ENCODE data around the gene ANKS4B. TPM values are rescaled to one million over a fixed set of nuclear protein-coding genes. Genes with fewer than 3 reads are reported as not detected.

Gene ANKS4B
- total RNA-seq, 4 donors from 2014 or later = not detected

- Histone ChIP-seq H3K27me3 (peaks cover 0 to 22% (median 0%) of the 10 kb centered on the region in 4 donors), H3K27ac (replicated peaks in 1 of 4) (no peak overlapping the region), H3K36me3 (no peaks in the 10 kb centered on the region), H3K4me1 (no peaks in the 10 kb centered on the region), H3K4me3 (no peak overlapping the region), H3K9me3 (no peaks in the 10 kb centered on the region)
- intact Hi-C loops (cut with DNase I) = no loop called here
- DNase-seq (ENCODE audit: extremely low spot score) = no peak
- WGBS = 66% methylated on average over 2 of the region's 2 CpGs
- TF ChIP-seq EP300 (IDR thresholded peaks at IDR 0.05) = no peak
- TF ChIP-seq CTCF (IDR thresholded peaks at IDR 0.05) = no peak
- TF ChIP-seq POLR2AphosphoS5 (IDR thresholded peaks at IDR 0.05) = no peak
- no peak for TF ChIP-seq POLR2A (IDR thresholded peaks at IDR 0.05; ENCODE audit: low read depth)
These were observed 5.1 kb upstream of the ANKS4B start for GRCh38 chr16:21228361-21228872.

- no peak overlapping the region for H3K4me3 ChIP-seq
- H3K27ac ChIP-seq (replicated peaks in 1 of 4) = no peak overlapping the region
- DNase-seq (ENCODE audit: extremely low spot score) = no peak
- TF ChIP-seq EP300 (IDR thresholded peaks at IDR 0.05) (no peak), POLR2A (IDR thresholded peaks at IDR 0.05; ENCODE audit: low read depth) (no peak), CTCF (IDR thresholded peaks at IDR 0.05) (no peak)
- H3K4me1 ChIP-seq = no peaks in the 10 kb centered on the region
- 92% methylated on average over 1 of the region's 1 CpG for WGBS
- no peaks in the 10 kb centered on the region for H3K36me3 ChIP-seq
- H3K27me3 ChIP-seq = peaks cover 0 to 20% (median 0%) of the 10 kb centered on the region in 4 donors
- H3K9me3 ChIP-seq = no peaks in the 10 kb centered on the region
- intact Hi-C loops (cut with DNase I) = no loop called here
These were observed 416 bp upstream of the ANKS4B start for GRCh38 chr16:21233045-21233520.

DNA sequence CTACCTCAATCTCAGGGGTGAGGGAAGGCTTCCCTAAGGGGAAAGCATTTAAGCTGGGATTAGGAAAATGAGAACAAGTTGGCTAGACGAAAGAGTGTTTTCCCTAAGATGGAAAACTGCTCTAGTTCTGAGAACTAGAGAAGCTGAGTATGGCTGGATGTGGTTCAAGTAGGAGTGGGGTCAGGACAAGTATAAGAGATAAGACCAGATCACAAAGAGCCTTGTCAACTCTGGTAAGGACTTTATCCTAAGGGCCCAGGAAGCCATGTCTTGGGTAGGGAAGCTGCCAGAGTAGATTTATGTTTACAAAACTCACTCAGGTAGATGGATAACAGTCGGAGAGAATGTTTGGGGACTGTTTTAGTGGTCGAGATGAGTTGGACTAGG is 1.7 kb downstream of the ANKS4B start:
- Histone ChIP-seq H3K27me3 (peaks cover 0 to 13% (median 0%) of the 10 kb centered on the region in 4 donors), H3K4me1 (no peaks in the 10 kb centered on the region), H3K4me3 (no peak overlapping the region), H3K27ac (replicated peaks in 1 of 4) (no peak overlapping the region), H3K36me3 (no peaks in the 10 kb centered on the region), H3K9me3 (no peaks in the 10 kb centered on the region)
- intact Hi-C loops (cut with DNase I) = no loop called here
- TF ChIP-seq CTCF (IDR thresholded peaks at IDR 0.05) (no peak), EP300 (IDR thresholded peaks at IDR 0.05) (no peak), POLR2AphosphoS5 (IDR thresholded peaks at IDR 0.05) (no peak), POLR2A (IDR thresholded peaks at IDR 0.05; ENCODE audit: low read depth) (no peak)
- no peak for DNase-seq (ENCODE audit: extremely low spot score)
- WGBS = 84% methylated on average over 3 of the region's 3 CpGs

DNA sequence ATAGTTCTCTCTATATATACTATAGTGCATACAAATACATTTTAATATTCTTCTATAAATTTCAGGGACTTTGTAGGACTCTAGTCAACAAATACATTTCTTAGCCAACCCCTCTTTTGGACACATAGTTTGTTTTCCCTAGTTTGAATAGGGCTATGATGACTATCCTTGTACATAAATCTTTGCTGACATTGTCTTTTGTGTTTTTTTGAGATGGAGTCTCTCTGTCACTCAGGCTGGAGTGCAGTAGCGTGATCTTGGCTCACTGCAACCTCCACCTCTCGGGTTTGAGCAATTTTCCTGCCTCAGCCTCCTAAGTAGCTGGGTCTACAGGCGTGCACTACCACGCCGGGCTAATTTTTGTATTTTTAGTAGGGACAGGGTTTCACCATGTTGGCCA is 3.3 kb downstream of the ANKS4B start:
- intact Hi-C loops (cut with DNase I) = no loop called here

More for the DNA sequence above, 3.3 kb downstream of the ANKS4B start:
- no peak overlapping the region for H3K4me3 ChIP-seq
- WGBS = 85% methylated on average over 5 of the region's 5 CpGs
- DNase-seq (ENCODE audit: extremely low spot score) = no peak
- H3K36me3 ChIP-seq = no peaks in the 10 kb centered on the region
- peaks cover 0 to 8% (median 0%) of the 10 kb centered on the region in 4 donors for H3K27me3 ChIP-seq
- H3K4me1 ChIP-seq = no peaks in the 10 kb centered on the region
- TF ChIP-seq POLR2A (IDR thresholded peaks at IDR 0.05; ENCODE audit: low read depth) (no peak), POLR2AphosphoS5 (IDR thresholded peaks at IDR 0.05) (no peak), CTCF (IDR thresholded peaks at IDR 0.05) (no peak), EP300 (IDR thresholded peaks at IDR 0.05) (no peak)
- no peak overlapping the region for H3K27ac ChIP-seq (replicated peaks in 1 of 4)
- H3K9me3 ChIP-seq = no peaks in the 10 kb centered on the region
